AG20443 (cell line): ENCODE measurements around the gene LRP1B.
"Not testable (repeated sequence)": the region's sequence is repeated elsewhere in the genome, so short reads cannot be mapped to it uniquely, and the experiment has no call there.

ENCODE experiments used
- DNase-seq: peaks from one replicate; pipeline ENCODE4 v3.0.0; 2012; ENCODE audit warnings: low spot score, mixed read lengths

Gene LRP1B

GRCh38 chr2:142104134-142104758 lies 26.6 kb downstream of the LRP1B start:
- no peak for DNase-seq

- no peak for DNase-seq
Measured at GRCh38 chr2:142100970-142101369, 29.8 kb downstream of the LRP1B start.

GRCh38 chr2:142100139-142100873 lies 30.5 kb downstream of the LRP1B start:
- DNase-seq = no peak

- DNase-seq = no peak
Measured at GRCh38 chr2:142097711-142098110, 33.1 kb downstream of the LRP1B start.

GRCh38 chr2:142095647-142096046 lies 35.2 kb downstream of the LRP1B start:
- DNase-seq = no peak

GRCh38 chr2:142094233-142094632 lies 36.6 kb downstream of the LRP1B start:
- DNase-seq = no peak

GRCh38 chr2:142088058-142088568 lies 42.7 kb downstream of the LRP1B start:
- DNase-seq = no peak

GRCh38 chr2:142087585-142087984 lies 43.2 kb downstream of the LRP1B start:
- not testable (repeated sequence) for DNase-seq

GRCh38 chr2:142082368-142082767 lies 48.4 kb downstream of the LRP1B start:
- no peak for DNase-seq

- no peak for DNase-seq
Measured at GRCh38 chr2:142076317-142076716, 54.5 kb downstream of the LRP1B start.

- DNase-seq = no peak
Measured at GRCh38 chr2:142075826-142076225, 55.0 kb downstream of the LRP1B start.

GRCh38 chr2:142069251-142069888 lies 61.4 kb downstream of the LRP1B start:
- no peak for DNase-seq

GRCh38 chr2:142065700-142066099 lies 65.1 kb downstream of the LRP1B start:
- no peak for DNase-seq

- no peak for DNase-seq
Measured at GRCh38 chr2:142065156-142065555, 65.7 kb downstream of the LRP1B start.

- DNase-seq = no peak
Measured at GRCh38 chr2:142061733-142062132, 69.1 kb downstream of the LRP1B start.

- DNase-seq = no peak
Measured at GRCh38 chr2:142058149-142058548, 72.7 kb downstream of the LRP1B start.

- DNase-seq = no peak
Measured at GRCh38 chr2:142056784-142057183, 74.0 kb downstream of the LRP1B start.

GRCh38 chr2:142052220-142052863 lies 78.5 kb downstream of the LRP1B start:
- no peak for DNase-seq

- no peak for DNase-seq
Measured at GRCh38 chr2:142048581-142048980, 82.2 kb downstream of the LRP1B start.

- no peak for DNase-seq
Measured at GRCh38 chr2:142045641-142046040, 85.2 kb downstream of the LRP1B start.

GRCh38 chr2:142044197-142044596 lies 86.6 kb downstream of the LRP1B start:
- no peak for DNase-seq

GRCh38 chr2:142042536-142043199 lies 88.1 kb downstream of the LRP1B start:
- DNase-seq = no peak
